Measurements from ENCODE around the gene IL1F10. TPM values are rescaled to one million over a fixed set of nuclear protein-coding genes. Genes with fewer than 3 reads are reported as not detected.

IL1F10 gene
- not detected for total RNA-seq

GRCh38 chr2:113067681-113068080 lies at the start of gene IL1F10:
Gene IL1F10, plus strand, starts transcription at chr2:113067970. Its CDS starts 4,769 bp downstream, at chr2:113072739.
- Mint-ChIP-seq H3K4me1 (peaks cover 2% of the 10 kb centered on the region), H3K9me3 (no peaks in the 10 kb centered on the region), H3K36me3 (no peaks in the 10 kb centered on the region), H3K27ac (no peak within 1 kb of the TSS), H3K27me3 (no peaks in the 10 kb centered on the region), H3K4me3 (no peak within 1 kb of the TSS)
- DNase-seq: no peak

DNA sequence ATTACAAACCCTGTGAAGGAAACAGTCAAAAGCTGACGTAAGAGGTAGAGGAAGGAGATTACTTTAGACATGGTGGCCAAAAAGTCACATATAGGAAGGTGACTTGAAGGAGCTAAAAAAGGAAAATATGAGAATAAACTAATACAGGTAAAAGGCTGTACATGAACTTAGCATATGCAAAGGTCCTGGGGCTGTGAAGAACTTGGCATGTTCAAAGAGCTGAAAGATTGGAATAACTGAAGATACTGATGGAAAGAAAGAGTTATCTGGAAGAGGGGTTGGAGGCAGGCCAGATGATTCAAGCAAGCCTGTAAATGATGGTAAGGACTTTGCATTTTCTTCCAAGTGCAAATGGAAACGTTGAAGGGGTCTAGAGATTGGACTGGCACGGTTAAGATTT lies 49.3 kb upstream of the IL1F10 start:
- no peak overlapping the region for H3K4me3 Mint-ChIP-seq

GRCh38 chr2:113021312-113021711 lies 46.5 kb upstream of the IL1F10 start:
- peaks cover 3% of the 10 kb centered on the region for H3K4me1 Mint-ChIP-seq
- no peak overlapping the region for H3K4me3 Mint-ChIP-seq
- H3K27ac Mint-ChIP-seq: no peak overlapping the region
- DNase-seq: no peak
- H3K27me3 Mint-ChIP-seq: no peaks in the 10 kb centered on the region
- H3K36me3 Mint-ChIP-seq: no peaks in the 10 kb centered on the region
- no peaks in the 10 kb centered on the region for H3K9me3 Mint-ChIP-seq

More for the DNA sequence above, 49.3 kb upstream of the IL1F10 start:
- Mint-ChIP-seq H3K9me3 (no peaks in the 10 kb centered on the region), H3K36me3 (no peaks in the 10 kb centered on the region), H3K27ac (no peak overlapping the region), H3K27me3 (no peaks in the 10 kb centered on the region), H3K4me1 (peaks cover 8% of the 10 kb centered on the region)
- DNase-seq: no peak

GRCh38 chr2:113024764-113025163 lies 43.0 kb upstream of the IL1F10 start:
- Mint-ChIP-seq H3K4me3 (no peak overlapping the region), H3K36me3 (no peaks in the 10 kb centered on the region), H3K27me3 (no peaks in the 10 kb centered on the region), H3K4me1 (no peaks in the 10 kb centered on the region), H3K27ac (no peak overlapping the region), H3K9me3 (no peaks in the 10 kb centered on the region)
- DNase-seq: no peak

- Mint-ChIP-seq H3K4me3 (no peak overlapping the region), H3K36me3 (no peaks in the 10 kb centered on the region), H3K27ac (no peak overlapping the region), H3K27me3 (no peaks in the 10 kb centered on the region), H3K9me3 (no peaks in the 10 kb centered on the region), H3K4me1 (no peaks in the 10 kb centered on the region)
- no peak for DNase-seq
Measured at GRCh38 chr2:113025737-113026136, 42.0 kb upstream of the IL1F10 start.

- no peaks in the 10 kb centered on the region for H3K27me3 Mint-ChIP-seq
Measured at GRCh38 chr2:113027691-113028090, 40.1 kb upstream of the IL1F10 start.

GRCh38 chr2:113028112-113028511 lies 39.7 kb upstream of the IL1F10 start:
- Mint-ChIP-seq H3K36me3 (no peaks in the 10 kb centered on the region), H3K4me3 (no peak overlapping the region), H3K27ac (no peak overlapping the region), H3K27me3 (no peaks in the 10 kb centered on the region), H3K4me1 (no peaks in the 10 kb centered on the region), H3K9me3 (no peaks in the 10 kb centered on the region)
- DNase-seq: no peak

More at GRCh38 chr2:113027691-113028090, 40.1 kb upstream of the IL1F10 start:
- H3K4me3 Mint-ChIP-seq: no peak overlapping the region
- H3K27ac Mint-ChIP-seq: no peak overlapping the region
- H3K9me3 Mint-ChIP-seq: no peaks in the 10 kb centered on the region
- no peaks in the 10 kb centered on the region for H3K4me1 Mint-ChIP-seq
- DNase-seq: no peak
- H3K36me3 Mint-ChIP-seq: no peaks in the 10 kb centered on the region

DNA sequence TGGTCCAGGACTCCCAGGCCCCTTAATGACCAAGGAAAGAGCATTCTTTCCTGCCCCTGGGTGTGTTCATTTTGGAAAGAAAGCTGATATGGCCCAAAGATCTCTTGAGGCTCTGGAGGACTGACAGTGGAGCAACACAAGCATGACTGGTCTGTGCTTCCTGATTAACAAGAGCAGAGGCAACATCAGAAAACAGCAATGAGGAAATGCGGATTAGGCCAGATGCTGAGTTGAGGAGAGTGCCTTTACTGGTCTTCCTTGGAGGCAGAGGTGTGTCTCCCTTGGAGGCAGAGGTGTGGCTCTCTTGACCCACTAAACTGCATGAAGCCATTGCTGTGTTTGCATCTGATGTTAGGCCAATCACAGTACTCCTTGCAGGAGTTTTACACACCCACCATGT lies 35.0 kb upstream of the IL1F10 start:
- Mint-ChIP-seq H3K27me3 (no peaks in the 10 kb centered on the region), H3K9me3 (no peaks in the 10 kb centered on the region), H3K4me1 (no peaks in the 10 kb centered on the region), H3K27ac (no peak overlapping the region), H3K4me3 (no peak overlapping the region), H3K36me3 (no peaks in the 10 kb centered on the region)
- DNase-seq: no peak

- Mint-ChIP-seq H3K4me3 (no peak overlapping the region), H3K9me3 (no peaks in the 10 kb centered on the region), H3K36me3 (no peaks in the 10 kb centered on the region), H3K27ac (no peak overlapping the region), H3K27me3 (no peaks in the 10 kb centered on the region), H3K4me1 (no peaks in the 10 kb centered on the region)
- no peak for DNase-seq
Measured at GRCh38 chr2:113034016-113034415, 33.8 kb upstream of the IL1F10 start.

- Mint-ChIP-seq H3K27me3 (no peaks in the 10 kb centered on the region), H3K4me3 (no peak overlapping the region), H3K27ac (no peak overlapping the region), H3K36me3 (no peaks in the 10 kb centered on the region), H3K4me1 (peaks cover 1% of the 10 kb centered on the region), H3K9me3 (no peaks in the 10 kb centered on the region)
- no peak for DNase-seq
Measured at GRCh38 chr2:113036763-113037162, 31.0 kb upstream of the IL1F10 start.

DNA sequence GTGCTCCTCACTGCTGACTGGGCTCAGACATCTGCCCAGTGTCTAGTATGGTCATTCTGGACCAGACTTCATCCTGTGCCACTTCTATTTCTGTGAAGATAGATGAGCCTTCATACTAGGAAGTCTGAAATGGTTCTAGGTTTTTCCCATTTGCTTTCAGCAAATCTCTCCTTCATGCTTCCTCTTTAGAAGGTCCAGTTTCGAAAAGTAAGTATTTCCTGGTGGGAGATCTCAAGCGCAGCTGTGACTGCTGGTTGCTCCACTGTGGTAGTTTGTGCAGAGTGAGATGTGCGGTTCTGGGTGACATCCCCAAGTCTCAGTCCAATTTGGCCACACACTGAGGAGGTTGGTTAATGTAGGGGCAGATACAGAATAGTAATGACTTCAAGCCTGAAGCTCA lies 29.5 kb upstream of the IL1F10 start:
- Mint-ChIP-seq H3K27ac (no peak overlapping the region), H3K27me3 (no peaks in the 10 kb centered on the region), H3K4me1 (peaks cover 1% of the 10 kb centered on the region), H3K36me3 (no peaks in the 10 kb centered on the region), H3K4me3 (no peak overlapping the region), H3K9me3 (no peaks in the 10 kb centered on the region)
- no peak for DNase-seq

DNA sequence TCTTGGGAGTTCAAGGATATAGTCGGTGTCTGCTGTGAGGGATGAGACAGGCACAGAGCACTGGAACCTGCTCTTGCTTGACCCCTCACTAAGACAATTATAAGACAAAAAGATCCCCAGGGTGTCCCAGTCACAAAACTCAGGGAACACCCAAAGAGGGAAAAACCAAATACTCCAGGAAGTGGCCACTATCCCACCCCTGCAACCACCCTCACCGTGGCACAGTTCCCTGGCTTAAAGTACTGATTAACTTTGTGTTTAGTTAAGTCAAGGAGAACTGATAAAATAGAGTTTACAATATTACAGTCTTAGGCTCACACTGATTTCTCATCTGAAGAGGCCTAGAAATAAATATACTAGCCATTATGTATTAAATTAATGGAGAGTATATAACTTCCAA lies 28.6 kb upstream of the IL1F10 start:
- H3K4me3 Mint-ChIP-seq: no peak overlapping the region
- no peak overlapping the region for H3K27ac Mint-ChIP-seq
- H3K4me1 Mint-ChIP-seq: peaks cover 1% of the 10 kb centered on the region
- H3K36me3 Mint-ChIP-seq: no peaks in the 10 kb centered on the region
- no peak for DNase-seq
- no peaks in the 10 kb centered on the region for H3K9me3 Mint-ChIP-seq
- no peaks in the 10 kb centered on the region for H3K27me3 Mint-ChIP-seq

DNA sequence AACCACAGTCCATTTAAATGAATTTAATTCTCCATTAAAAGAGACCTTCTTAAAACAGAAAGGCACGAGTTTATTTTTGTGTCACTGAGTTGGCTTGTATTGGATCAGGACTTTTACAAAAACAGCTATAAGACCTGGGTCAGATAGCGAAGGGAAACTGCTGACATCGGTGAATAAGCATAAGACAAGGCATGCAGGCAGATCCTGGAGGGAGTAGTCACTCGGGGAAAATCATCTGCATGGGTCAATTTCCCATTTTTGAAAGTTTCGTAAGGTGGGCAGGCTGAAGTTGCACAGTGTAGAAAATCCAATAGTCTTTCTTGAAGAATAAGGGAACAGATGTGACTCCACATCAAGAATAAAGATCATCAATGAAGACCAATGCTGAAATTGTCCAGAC lies 28.1 kb upstream of the IL1F10 start:
- H3K4me1 Mint-ChIP-seq: peaks cover 1% of the 10 kb centered on the region
- H3K27me3 Mint-ChIP-seq: no peaks in the 10 kb centered on the region
- H3K36me3 Mint-ChIP-seq: no peaks in the 10 kb centered on the region
- no peaks in the 10 kb centered on the region for H3K9me3 Mint-ChIP-seq
- no peak overlapping the region for H3K4me3 Mint-ChIP-seq
- no peak for DNase-seq
- no peak overlapping the region for H3K27ac Mint-ChIP-seq

GRCh38 chr2:113041871-113042270 lies 25.9 kb upstream of the IL1F10 start:
- no peak for DNase-seq
- H3K27ac Mint-ChIP-seq: no peak overlapping the region
- peaks cover 1% of the 10 kb centered on the region for H3K4me1 Mint-ChIP-seq
- H3K4me3 Mint-ChIP-seq: no peak overlapping the region
- no peaks in the 10 kb centered on the region for H3K36me3 Mint-ChIP-seq
- no peaks in the 10 kb centered on the region for H3K9me3 Mint-ChIP-seq
- no peaks in the 10 kb centered on the region for H3K27me3 Mint-ChIP-seq

GRCh38 chr2:113046465-113046864 lies 21.3 kb upstream of the IL1F10 start:
- Mint-ChIP-seq H3K36me3 (no peaks in the 10 kb centered on the region), H3K4me1 (no peaks in the 10 kb centered on the region), H3K9me3 (no peaks in the 10 kb centered on the region), H3K27me3 (no peaks in the 10 kb centered on the region), H3K4me3 (no peak overlapping the region), H3K27ac (no peak overlapping the region)
- DNase-seq: no peak

- Mint-ChIP-seq H3K27me3 (no peaks in the 10 kb centered on the region), H3K27ac (no peak overlapping the region), H3K36me3 (peaks cover 15% of the 10 kb centered on the region), H3K4me3 (no peak overlapping the region), H3K9me3 (peaks cover 25% of the 10 kb centered on the region), H3K4me1 (peaks cover 3% of the 10 kb centered on the region)
- DNase-seq: no peak
Measured at GRCh38 chr2:113050921-113051895, 16.6 kb upstream of the IL1F10 start.
